GM18499 (cell line): ENCODE measurements around the gene MEF2C.
"Not testable (repeated sequence)": the region's sequence is repeated elsewhere in the genome, so short reads cannot be mapped to it uniquely, and the experiment has no call there.

ENCODE experiments used
- ATAC-seq: cut with Tn5 transposase; IDR thresholded peaks from one replicate; pipeline ENCODE4 v1.9.1; 2021; ENCODE audit warnings: moderate number of reproducible peaks; ENCODE audit not compliant: insufficient read depth, unreplicated experiment

MEF2C gene

DNA sequence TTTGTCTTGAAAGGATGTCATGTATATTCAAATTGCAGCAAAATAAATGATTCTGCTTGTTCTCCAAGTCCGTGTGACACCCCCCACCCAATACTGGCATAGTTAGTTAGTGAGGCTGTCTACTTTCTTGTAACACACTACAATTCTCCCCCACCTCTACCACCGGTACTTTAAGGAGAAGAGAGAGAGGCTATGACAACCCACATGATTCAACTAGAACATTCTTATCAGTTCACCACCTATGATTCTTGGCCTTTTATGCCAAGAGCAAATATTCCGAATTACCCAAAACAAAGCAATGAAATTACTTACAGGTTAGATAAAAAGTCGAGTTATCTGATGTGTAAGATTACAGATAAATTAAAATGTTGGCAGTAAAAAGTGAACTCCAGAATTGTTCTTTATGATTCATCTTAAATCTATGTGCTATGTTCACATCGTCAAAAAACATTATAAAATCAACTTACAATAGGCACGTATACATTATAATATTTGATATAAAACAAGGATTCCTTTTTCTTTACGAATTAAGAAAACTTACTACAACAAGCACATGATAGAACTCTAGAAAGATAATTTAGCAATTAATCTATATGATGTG is 14.4 kb downstream of the MEF2C start:
- no peak for ATAC-seq

DNA sequence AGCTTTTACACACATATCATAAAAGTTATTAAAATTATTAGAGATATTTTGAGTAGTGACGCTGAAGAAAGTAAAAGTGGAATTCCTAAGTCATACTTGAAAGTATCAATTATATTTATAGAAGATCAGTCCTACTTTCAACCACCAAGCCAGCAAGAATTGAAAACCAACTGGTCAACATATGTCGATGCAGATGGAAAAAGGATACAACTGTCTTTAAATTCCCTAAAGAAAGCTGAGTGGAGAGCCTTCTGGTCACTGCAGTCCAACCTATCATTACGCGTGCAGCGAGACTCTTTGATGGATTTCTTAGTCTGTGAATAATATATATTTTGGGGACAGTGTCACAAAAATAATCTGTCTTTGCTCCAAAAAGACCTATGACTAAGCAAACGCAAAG is 15.3 kb downstream of the MEF2C start:
- ATAC-seq = no peak

GRCh38 chr5:88863523-88863922 is 19.5 kb downstream of the MEF2C start:
- ATAC-seq = no peak

DNA sequence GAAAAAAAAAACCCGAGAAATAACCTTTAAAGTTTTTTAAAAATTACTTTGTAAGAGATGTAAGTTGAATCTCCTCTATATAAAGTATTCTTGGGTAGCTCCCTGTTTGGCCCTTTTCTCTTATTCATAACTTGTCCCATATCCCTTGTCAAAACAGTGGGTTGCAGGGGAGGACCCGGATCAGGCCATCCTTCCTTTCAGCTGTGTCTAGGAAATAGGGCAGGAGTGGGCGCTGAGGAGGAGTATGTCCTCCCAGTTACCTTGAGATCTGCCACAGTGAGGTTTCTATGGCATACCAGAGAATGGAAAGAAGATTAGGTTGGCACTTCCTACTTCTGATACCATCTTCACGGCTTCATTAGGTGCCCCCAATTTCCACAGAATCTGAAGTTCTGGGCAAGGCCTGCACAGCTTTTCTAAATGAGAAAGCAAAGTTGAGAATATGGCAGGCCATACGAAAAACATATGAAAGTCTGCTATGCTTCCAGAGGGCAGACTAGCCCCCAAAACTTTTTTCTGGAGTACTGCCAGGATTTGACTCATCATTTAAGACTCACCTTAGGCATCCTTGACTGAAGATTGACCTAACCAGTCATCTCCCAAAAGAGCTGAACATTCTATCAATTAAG is 20.3 kb downstream of the MEF2C start:
- no peak for ATAC-seq

GRCh38 chr5:88861231-88861630 is 21.8 kb downstream of the MEF2C start:
- ATAC-seq = no peak

DNA sequence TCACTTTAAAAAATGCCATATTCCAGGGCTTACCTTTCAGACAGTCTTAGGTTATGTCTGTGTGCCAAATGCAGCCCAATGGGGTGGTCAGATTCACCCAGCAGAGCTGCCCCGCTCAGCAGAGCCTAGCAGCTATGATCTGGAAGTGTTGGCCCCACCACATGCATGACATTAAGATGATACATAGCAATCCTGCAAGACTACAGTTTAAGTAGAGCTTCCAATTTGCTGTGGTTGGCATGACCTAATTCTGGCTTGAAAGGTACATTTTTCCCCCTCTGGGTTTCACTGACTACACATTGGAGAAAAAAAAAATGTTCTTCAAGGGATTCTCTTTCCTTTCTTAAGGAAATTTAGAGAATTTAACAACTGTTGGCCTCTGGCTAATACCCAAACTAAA is 22.5 kb downstream of the MEF2C start:
- ATAC-seq = no peak

DNA sequence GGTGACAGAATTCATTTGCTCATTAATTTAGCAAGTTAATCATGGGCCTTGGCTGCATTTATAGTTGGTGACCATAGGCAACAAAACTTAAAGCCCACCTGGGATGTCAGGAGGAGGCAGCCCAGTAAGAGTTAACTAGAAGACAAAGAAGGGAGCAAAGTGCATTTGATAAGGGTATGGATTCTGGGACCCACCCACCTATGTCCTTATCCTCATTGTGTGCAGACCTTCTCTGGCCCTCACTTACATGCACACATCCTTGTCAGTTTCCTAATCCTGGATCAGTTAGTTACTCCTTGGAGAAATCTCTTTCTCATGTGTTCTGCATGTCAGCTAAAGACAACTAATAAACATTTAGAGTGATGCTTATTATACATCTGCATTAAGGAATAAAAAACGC is 24.6 kb downstream of the MEF2C start:
- no peak for ATAC-seq

GRCh38 chr5:88856381-88856780 is 26.6 kb downstream of the MEF2C start:
- not testable (repeated sequence) for ATAC-seq

GRCh38 chr5:88854769-88855168 is 28.2 kb downstream of the MEF2C start:
- ATAC-seq = no peak

DNA sequence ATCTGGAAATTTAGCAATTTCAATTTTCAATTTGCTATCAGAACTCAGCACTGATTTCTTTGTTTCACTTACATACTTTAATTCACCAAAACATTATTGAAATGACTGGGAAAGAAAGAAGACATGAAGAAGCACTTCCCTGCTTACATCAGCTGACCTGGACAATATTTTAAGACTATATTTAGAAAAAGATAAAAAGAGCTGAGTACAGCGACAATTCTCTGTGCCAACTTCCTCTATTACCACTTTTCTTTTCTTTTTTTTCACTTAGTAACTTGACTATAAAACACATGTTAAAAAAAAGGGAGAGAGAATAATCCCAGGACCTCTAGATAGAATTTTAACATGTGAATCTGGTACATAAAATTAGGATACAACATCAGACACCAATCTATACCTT is 35.6 kb downstream of the MEF2C start:
- ATAC-seq = no peak

DNA sequence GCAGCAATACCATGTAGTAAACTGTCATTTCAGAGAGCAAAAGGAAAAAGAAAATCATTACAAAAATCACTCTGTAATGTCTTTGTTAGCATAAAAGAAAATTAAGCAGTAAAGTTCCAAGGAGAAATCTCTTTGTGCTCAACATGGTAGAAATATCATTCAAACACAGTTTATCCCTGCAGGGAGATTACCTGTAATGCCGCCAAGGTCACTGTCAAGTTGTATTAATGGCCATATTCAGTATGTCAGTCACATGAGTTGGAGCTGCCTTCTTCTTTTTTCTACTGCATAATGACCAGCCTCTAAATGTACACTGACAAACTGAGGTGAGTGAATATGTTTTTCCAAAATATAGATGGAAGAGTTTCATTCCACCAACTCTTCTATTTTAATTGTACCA is 36.5 kb downstream of the MEF2C start:
- no peak for ATAC-seq

DNA sequence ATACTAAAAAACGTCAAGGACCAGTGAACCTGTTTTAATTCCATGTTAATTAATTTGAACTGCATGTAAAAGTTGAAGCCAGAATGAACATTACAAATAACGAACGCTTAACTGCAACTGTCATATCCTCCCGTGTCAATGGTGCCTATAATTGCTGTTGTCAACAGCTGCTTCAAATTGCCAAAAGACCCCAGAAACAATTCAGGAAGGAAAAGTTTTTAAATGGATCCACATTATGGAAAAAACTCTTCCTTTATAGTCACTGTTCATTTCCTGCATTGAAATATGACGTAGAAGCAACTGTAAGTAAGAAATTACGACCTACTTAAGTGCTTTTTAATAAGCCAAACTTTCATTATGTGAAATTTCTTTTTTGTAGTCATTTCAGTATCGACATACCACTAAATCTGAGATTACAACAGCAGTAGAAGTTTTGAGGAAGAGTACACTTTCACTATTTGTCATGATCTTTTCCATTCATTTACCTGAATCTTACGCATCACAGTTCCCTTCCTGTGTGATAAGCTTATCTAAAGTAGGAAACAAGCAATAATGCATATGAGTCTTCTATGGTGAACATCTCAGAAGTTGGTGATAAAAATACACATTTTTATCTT is 37.8 kb downstream of the MEF2C start:
- ATAC-seq = peak; percentile 85

DNA sequence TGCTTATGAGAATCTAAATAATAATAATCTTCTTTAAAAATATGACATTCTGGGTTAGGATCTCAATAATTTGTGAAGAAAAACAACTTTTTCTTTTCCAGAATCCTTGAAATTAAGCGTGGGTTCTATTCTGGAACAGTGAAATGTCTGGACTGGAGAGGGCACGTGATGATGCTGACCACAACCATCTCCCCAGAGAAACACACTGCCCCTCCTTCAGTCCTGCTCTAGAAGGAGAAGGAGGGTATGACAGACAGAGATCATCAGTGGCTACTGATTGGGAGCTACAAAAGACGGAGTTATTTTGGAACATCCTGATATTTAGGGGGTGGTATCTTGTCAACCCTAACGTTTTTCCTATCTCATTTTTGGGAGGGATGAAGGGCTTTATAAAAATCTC is 40.2 kb downstream of the MEF2C start:
- no peak for ATAC-seq

DNA sequence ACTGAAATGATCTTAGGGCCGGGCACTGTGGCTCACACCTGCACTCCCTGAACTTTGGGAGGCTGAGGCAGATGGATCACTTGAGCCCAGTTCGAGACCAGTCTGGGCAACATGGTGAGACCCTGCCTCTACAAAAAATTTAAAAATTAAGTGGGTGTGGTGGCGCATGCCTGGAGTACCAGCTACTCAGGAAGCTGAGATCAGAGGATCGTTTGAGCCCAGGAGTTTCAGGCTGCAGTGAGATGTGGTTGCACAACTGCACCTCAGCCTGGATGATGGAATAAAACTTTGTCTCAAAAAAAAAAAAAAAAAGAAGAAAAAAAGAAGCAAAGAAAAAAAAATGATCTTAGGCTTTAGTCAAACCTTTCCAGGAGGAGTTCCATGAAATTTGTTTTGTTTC is 41.8 kb downstream of the MEF2C start:
- no peak for ATAC-seq

- no peak for ATAC-seq
These were observed 42.5 kb downstream of the MEF2C start for GRCh38 chr5:88840495-88840894.

- ATAC-seq = no peak
These were observed 43.7 kb downstream of the MEF2C start for GRCh38 chr5:88839238-88839637.

- no peak for ATAC-seq
These were observed 44.5 kb downstream of the MEF2C start for GRCh38 chr5:88838500-88838899.

GRCh38 chr5:88837817-88838216 is 45.2 kb downstream of the MEF2C start:
- no peak for ATAC-seq

GRCh38 chr5:88837222-88837621 is 45.8 kb downstream of the MEF2C start:
- ATAC-seq = no peak

DNA sequence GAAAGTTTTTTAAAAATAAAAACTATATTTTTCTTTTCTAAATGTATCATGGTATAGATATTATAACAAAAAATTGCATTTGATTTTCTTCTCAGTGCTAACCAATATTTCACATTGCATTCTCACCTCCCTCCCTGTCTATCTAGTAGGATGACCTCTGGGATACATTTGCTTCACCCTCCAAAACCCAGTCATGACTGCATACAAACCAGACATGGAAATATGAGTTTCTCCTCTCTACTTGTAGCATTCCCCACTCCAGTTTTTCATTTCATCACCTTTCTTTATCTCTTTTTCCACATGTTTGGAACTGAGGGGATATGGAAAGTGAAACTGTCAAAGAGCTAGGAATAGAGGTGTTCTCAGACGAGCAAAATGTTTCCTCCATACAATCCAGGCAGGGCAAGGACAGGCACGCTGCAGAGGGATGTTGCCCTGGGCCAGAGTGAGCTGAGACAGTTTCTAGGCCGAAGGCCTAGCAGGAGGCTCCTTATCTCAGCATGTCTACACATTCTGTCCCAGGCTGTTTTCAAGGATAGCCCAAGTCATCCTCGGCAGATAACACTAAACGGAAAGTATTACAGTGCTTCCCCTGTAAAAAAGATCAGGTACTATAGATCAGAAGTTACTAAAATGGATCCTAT is 46.7 kb downstream of the MEF2C start:
- no peak for ATAC-seq

DNA sequence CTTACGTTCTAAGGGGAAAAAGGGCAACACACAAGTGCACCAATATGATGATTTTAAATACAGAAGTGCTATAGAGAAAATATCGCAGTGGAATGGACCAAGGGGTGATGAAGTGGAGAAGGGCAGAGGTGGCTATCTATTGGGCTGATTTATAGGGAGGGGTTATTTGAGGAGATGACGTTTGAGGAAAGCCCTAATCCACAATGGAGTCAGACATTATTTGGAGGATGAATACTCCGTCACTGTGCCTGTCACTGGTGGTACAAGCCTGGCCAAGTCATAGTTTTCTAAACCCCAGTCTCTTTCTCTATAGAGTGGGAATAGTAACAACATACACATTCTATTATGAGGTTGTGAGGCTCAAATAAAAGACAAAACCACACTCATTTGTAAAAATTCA is 48.5 kb downstream of the MEF2C start:
- no peak for ATAC-seq

GRCh38 chr5:88834131-88834462 is 48.9 kb downstream of the MEF2C start:
- ATAC-seq = no peak
